Stimulated activated CD4-positive, alpha-beta T cell treated with anti-CD3 and anti-CD28 coated beads, Interleukin-15, amount 100 ng/mL, for 1 hour (primary cell): ENCODE results near the gene GPR39.

Experiments
- DNase-seq, 2 donors: peaks; one replicate each; pipeline ENCODE4 v3.0.0-alpha.2; 2020; ENCODE audit warnings: low read depth in 1 of 2, low spot score in 1 of 2

Gene GPR39

DNA sequence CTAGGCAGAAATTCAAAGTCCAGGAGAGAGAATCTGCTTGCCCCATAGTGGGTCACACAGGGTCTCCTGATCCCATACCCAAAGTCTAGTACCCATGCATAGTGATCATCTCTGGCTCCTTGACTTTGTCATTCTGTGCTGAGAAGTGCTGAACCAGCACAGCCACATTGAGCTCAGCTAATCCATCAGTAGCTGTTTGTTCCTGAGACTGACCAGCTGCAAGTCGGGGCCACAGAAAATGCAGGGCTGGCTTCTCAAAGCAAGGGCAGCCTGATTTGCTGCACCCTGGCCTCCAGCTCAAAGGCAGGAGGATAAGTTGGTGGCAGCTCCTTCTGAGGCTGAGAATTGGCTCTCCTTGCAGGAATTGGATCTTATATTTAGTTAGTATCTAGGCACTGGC, 181.2 kb downstream of the GPR39 start:
- no peak for DNase-seq

DNA sequence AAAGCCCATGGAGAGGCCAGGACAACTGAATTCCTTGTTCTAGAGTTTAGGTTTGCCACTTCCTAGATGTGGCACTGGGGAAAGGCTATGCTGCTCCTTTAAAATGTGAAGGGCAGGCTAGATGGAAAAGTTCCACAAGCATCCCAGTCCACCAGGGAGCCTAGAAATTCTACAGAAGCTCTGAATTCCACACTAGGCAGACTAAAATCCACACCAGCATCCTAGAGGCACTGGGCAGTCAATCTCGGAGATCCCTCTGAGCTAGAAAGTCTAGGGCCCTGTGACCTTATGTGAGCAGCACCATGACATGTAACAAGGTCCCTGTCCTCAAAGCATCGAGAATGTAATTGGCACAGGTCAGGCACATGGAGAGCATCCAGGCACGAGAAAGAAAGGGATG, 181.9 kb downstream of the GPR39 start:
- DNase-seq = no peak

DNA sequence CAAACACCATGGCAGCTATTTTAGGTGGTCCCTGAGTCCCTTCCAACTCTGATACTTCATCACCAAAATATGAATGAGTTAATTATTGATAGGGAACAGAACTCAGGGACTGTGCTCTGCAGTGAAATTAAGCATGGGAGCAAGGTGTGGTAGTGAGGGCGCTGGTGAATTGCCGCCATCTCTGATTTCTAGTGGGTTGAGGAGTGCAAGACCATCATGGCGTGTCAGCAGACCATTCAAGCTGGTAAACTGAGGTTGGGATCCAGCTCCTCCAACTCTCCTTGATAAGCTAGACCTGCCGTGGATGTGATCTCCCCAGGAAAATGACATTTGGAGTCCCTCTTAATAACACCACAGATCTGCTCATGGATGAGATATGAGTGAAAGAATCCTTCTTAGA, 183.0 kb downstream of the GPR39 start:
- DNase-seq = no peak

GRCh38 chr2:132604561-132604960, 188.0 kb downstream of the GPR39 start:
- no peak for DNase-seq

GRCh38 chr2:132605236-132606180, 188.9 kb downstream of the GPR39 start:
- no peak for DNase-seq

- no peak for DNase-seq
Measured at GRCh38 chr2:132606649-132607048, 190.0 kb downstream of the GPR39 start.

GRCh38 chr2:132607426-132608090, 191.0 kb downstream of the GPR39 start:
- DNase-seq = no peak

DNA sequence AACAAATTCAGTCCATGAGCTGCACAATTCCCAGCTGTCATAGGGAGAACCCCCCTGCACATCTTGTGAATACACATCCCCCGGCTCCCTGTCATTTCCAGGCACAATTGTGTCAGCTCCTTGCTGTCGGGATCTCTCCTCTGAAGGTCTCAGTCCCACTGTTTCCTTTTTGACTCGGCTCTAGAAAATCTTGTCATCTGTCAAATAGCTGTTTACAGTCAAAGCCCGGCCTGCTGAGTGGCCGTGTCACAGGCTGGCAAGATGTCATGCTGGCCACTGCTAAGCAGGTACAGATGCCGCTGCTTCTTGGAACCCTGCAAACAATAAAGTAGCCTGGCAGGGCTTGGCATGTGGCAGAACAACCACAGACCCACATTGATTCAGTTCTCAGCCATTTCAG, 191.7 kb downstream of the GPR39 start:
- DNase-seq = no peak

GRCh38 chr2:132609101-132609890, 192.7 kb downstream of the GPR39 start:
- DNase-seq = no peak

DNA sequence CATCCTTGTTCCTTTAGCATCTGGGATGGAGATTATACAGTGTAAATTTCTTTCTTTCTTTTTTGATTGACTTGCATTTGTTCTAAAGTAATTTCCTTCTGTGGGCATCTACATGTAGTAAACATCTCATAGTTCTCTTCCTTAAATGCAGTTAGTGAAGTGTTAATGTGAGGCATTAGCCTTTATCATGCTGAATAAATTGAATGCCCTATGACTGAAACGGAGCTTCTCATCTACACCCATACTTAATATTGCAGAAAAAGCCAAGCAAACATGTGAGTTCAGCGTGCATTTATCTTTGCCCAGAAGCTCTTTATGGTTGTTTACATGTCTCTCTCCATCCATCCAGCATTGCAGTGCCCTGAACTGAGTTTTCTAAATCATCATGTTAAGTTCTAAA, 195.1 kb downstream of the GPR39 start:
- no peak for DNase-seq

DNA sequence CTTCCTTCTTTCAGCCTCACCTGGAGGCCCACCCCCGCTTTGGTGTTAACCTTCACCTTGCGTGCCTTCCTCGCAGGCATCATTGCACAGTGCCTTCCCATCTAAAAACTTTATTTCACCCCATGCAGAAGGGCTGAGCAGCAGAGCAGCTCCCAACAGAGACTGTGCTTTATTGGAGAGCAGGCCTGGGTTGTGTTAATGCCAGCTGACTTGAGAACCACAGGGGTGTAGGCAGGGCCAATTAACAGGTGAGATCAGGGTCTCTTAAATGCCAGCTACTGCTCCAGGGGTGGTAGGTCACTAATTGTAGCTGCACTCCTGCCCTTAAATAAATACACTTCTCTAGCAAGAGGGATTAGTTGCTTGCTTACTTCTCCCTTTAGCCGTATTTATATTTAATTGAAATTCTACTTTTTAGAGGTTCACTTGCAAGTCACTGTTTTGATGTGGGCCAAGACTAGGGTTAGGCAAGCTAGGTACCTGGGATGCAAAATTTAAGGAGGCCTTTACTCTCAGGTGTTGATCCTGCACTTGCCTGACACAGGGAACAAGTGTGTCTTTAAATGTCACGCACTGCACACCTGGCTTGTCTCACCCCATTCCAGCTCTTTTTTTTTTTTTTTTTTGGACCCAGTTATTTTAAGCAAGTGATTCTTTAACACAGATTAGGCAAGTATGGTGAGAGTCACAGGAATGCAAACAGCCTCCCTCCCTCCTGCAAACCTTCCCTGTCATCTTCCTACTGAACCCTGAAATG, 198.9 kb downstream of the GPR39 start:
- no peak for DNase-seq

DNA sequence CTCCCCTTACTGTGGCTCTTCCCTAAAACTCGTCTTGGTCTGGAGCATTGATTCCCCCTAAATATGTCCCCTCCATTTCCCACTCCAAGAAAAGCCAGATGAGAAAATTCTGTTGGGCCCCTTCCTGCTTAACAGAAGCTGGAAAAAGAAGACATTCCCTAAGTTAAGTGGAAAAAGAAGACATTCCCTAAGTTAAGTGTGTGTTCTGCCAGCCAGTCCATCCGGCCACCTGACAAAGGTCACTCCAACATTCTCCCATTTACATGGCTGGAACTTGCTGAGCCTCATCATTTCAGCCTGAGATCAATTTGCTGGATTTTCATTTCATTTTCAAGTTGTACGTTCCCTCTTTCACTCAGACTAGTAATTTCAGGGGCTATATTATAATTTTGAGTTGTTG, 201.4 kb downstream of the GPR39 start:
- DNase-seq = no peak

GRCh38 chr2:132618734-132619133, 202.1 kb downstream of the GPR39 start:
- DNase-seq = no peak

- DNase-seq = no peak
Measured at GRCh38 chr2:132620115-132620514, 203.5 kb downstream of the GPR39 start.

- no peak for DNase-seq
Measured at GRCh38 chr2:132621131-132621875, 204.7 kb downstream of the GPR39 start.

DNA sequence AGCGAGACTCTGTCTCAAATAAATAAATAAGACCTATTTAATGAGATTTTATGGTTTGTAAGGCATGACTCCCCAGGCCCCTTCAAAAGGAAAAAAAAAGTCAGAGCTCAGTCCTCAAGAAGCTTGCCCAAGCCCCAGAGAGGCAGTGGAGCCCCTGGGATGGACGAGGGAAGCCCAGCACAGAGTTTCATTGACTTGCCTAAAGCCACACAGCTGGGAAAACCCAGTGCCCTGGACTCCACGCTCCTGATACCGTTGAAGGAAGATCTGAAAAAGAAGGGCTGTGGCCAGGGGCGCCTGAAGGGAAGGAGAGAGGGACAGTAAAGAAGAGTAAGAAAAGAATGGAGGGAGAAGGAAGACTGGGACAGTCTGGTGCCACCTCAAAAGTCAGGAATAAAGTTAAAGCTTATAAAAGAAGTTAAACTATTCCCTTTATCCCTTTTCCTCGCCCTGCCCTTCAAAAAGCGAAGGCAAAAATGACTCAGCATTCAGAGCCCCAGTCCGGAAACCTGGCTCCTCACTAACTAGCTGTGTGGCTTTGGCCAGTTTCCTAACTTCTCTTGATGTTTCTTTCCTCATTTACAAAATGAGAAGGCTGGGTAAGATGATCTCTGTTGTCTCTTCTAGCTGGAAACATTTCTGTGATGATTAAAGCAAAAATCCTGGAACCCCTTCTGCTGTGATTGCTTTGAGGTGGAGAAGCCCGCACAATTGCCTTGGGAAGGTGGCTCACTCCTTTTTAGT, 206.7 kb downstream of the GPR39 start:
- DNase-seq = no peak

- DNase-seq = no peak
Measured at GRCh38 chr2:132627536-132627935, 210.9 kb downstream of the GPR39 start.

GRCh38 chr2:132632000-132632649, 215.5 kb downstream of the GPR39 start:
- no peak for DNase-seq

- DNase-seq = no peak
Measured at GRCh38 chr2:132633635-132634034, 217.0 kb downstream of the GPR39 start.
